H54 (cell line): ENCODE measurements around the gene SRGAP2C.
"Not testable (repeated sequence)": the region's sequence is repeated elsewhere in the genome, so short reads cannot be mapped to it uniquely, and the experiment has no call there.

ENCODE experiments used
- DNase-seq: peaks from one replicate; pipeline ENCODE4 v3.0.0; 2011; ENCODE audit warnings: low spot score, mixed read lengths; ENCODE audit not compliant: insufficient read length
- FAIRE-seq: peaks from 3 replicates; lab custom pipeline; 2011; peaks lifted over from hg19 to GRCh38; lab: Jason Lieb, UNC

SRGAP2C gene

GRCh38 chr1:121269309-121269708 is 84.5 kb downstream of the SRGAP2C start:
- DNase-seq = not testable (repeated sequence)

GRCh38 chr1:121269973-121270372 is 85.2 kb downstream of the SRGAP2C start:
- DNase-seq, FAIRE-seq: not testable (repeated sequence)

More at GRCh38 chr1:121269309-121269708, 84.5 kb downstream of the SRGAP2C start:
- not testable (repeated sequence) for FAIRE-seq

GRCh38 chr1:121271143-121271715 is 86.5 kb downstream of the SRGAP2C start:
- not testable (repeated sequence) for DNase-seq, FAIRE-seq

DNA sequence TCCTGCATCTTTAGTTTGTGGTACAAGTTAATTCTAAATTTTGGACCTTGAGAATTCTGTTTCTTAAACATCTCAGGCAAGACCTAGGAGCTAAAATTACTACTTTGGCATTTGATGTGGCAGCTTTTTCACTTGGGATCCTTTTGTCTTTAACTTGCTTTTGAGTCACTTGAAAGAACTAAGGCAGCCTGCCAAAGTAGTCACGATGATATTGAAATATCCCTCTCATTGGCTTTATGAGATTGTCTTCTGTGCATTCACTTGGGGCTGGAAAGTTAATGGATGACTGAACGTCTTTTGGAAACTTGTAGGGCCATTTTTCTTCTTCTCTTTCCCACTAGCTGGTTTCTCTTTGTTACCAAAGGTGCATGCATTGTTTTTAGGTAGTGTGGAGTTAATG is 90.7 kb downstream of the SRGAP2C start:
- DNase-seq, FAIRE-seq: not testable (repeated sequence)

DNA sequence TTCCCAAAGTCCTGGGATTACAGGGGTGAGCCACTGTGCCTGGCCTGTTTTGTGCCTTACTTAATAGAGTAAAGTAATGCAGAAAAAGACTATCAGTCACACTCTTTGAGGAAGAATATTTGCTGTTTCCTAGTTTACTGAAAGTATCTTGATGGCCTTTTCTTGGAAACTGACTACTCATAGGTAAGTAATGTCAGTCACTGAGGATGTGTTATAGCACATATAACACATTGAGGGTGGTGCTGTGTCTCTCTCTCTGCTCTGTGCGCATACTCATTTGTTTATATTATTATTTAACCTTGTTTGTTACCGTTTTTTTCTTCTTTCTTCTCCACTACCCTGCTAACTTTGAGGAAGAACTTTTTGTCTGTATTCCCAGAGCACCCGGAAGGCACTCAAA is 93.4 kb downstream of the SRGAP2C start:
- not testable (repeated sequence) for DNase-seq, FAIRE-seq

GRCh38 chr1:121278777-121279547 is 94.2 kb downstream of the SRGAP2C start:
- FAIRE-seq, DNase-seq: not testable (repeated sequence)

- not testable (repeated sequence) for FAIRE-seq, DNase-seq
Observed at GRCh38 chr1:121279548-121279898, 94.7 kb downstream of the SRGAP2C start.

DNA sequence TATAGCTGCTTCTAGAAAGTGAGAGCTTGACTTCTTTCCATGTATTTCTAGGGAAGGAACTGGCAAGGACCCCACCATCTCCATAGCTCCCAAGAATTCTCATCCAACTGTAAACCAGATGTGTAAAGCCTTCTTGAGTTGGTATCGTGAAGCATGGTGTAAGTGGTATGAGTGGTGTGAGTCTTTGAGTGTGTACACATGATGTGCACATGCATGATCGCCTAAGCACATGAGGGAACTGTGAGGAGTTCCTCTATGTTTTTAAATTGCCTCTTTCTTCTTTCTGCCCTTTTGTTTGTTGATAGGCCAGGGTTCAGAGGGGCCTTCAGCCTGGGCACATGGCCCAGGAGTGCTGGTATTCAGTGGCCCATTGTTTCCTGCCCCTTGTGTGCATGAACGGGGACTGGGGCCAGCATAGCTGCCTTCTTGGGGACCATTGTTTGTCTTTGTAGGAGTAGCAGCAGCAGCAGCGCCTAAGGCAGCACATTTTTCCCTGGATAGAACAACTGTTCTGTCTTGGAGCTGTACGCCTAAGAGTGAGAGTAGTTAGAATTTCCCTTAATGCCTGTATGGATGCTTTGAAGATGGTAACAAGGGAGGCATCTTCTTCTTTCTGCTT is 96.0 kb downstream of the SRGAP2C start:
- DNase-seq, FAIRE-seq: not testable (repeated sequence)

DNA sequence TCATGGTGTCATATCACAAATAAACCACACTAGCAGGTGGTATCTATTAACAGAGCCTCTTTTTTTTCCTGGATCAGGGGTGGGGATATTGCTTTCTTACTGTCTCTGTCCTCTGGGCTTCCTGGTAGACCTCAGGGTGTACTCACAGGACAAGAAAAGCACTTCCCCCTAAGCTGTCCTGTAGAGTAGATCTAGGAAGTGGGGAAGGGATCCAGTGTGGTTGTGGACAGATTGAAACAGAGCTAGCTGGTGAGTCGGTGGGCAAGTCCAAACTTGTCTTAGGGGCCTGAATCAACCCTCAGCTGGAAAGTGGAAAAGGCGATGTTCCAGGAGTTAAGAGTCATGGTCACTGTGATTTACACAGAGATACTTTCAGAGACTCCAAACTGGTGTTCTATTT is 96.7 kb downstream of the SRGAP2C start:
- DNase-seq, FAIRE-seq: not testable (repeated sequence)

- not testable (repeated sequence) for DNase-seq, FAIRE-seq
Observed at GRCh38 chr1:121283587-121284180, 98.9 kb downstream of the SRGAP2C start.

DNA sequence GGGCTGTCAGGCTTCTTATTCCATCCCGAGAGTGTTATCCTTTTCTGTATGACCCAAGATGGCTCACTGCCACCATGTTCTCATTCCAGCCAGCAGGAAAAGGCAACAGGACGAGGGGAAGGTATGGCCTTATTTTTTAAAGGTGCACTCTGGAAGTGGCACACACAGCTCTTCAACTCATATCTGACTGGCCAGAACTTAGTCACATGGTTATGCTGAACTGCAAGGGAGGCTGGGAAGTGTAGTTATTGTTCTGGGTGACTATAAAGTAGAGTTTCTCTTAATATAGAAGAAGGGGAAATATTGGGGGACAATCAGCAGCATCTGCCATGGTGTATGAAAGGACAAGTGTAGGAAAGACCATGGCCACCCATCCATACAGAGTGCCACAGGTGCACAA is 107.8 kb downstream of the SRGAP2C start:
- FAIRE-seq, DNase-seq: not testable (repeated sequence)

DNA sequence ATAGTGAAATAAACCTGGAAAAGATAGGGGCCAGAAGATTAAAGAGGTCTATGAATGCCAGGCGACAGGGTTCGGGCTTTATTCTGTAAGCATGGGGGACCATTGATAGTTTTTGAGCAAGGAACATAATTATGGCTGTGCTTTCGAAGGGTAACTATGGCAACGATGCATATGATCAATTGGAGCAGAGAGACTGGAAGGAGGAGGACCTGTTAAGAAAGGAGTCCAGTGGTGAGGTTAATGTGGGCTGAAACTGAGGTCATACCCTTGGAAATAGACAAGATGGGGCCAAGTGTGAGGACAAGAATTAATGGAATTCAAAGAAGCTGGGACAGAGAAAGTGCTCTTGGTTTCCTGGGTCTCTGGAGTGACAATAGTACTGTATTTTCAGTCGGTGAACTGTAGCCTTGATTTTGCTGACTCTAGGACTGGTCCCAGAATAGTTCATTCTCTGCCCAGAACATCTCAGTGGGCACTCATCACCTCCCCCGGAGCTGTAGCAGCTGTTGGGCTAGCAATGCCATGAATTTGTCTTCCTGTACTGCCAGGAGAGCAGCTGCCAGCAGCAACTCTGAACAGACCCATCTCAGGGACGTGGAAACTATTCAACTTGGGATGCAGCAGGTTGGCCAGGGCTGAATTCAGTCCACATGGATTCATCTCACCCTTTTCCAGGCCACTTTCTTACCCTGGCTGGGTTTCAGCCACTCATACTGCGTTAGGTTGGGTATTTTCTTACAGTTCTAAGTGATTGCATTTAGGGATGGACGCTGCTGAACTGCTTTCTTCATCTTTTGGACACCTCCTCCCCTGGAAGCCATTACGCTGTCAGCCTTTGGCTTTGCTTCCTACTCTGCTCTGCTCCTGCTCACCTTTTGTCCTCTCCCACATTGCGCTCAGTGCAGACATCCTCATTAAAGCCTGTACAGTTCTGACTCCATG is 108.8 kb downstream of the SRGAP2C start:
- not testable (repeated sequence) for FAIRE-seq, DNase-seq

DNA sequence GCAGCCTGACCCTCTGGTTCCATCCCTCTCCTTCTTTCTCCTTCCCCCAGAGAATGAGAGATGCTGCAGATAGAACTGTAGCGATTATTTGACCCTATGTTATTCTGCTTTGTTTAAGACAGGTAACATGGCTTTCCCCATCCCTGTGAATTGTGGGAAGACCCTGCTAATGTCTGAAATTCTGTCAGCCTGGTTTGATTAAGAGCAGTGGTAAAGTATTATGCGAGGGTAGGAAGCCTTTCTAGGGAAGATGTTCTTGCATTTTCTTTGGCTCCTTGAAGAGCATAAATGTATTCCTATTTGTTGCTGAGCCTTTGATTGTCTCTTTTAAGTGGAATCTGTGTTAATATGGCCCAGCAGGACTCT is 109.4 kb downstream of the SRGAP2C start:
- DNase-seq, FAIRE-seq: not testable (repeated sequence)

- not testable (repeated sequence) for DNase-seq, FAIRE-seq
Observed at GRCh38 chr1:121296563-121296962, 111.8 kb downstream of the SRGAP2C start.

DNA sequence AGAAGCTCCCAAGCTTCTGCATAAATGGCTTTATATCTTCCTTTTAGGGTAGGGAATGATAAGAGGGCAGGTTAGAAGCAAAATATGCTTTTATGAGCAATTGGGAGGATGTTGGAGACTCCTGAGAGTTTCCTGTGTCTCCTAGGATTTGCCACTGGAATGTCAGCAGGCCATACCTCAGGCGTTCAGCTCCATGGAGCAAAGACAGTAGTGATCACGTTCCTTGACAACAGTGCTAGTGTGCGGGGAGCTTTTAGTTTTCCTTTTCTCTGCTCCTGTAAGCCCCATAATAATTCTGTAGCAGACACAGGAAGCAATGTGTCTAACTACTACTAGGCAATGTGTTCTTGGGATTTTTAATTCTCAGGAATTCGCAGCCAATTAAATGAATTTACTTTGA is 113.8 kb downstream of the SRGAP2C start:
- FAIRE-seq, DNase-seq: not testable (repeated sequence)

GRCh38 chr1:121299514-121300149 is 114.9 kb downstream of the SRGAP2C start:
- not testable (repeated sequence) for FAIRE-seq, DNase-seq

DNA sequence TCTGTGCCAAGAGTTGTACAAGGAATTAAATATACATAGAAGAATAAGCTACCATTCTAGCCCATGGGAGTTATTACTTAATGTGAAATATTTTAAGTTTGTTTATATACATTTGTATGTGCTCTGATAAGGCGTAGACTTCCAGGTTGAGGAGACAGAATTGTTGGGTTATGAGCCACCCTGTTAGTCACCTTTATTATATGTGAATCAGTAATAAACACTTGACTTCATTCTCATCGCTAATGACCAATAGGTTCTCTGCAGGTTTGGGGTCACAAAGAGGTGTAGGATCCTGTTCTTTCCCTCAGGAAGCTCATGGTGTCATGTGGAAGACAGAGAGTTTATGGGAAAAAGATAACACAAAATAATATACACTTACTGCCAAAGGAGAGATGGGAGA is 117.1 kb downstream of the SRGAP2C start:
- FAIRE-seq, DNase-seq: not testable (repeated sequence)

DNA sequence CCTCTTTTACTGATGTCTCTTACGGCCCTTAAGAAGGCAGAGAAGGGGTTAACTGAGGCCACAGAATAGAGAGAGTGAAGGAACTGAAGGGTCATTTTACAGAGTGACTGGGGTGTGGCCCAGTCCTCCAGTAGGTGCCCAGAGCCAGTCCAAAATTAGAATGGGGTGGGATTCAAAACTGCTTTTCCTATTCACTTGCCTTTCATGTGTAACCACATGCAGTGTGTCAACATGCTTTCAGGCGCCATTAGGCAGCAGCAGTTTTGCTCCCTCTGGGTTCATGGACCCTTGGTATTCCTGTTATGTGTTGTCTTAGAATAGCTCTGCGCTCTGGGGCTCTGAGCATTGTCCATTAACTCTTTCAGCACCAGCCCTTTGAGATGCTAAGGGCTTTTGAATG is 123.0 kb downstream of the SRGAP2C start:
- not testable (repeated sequence) for DNase-seq, FAIRE-seq

- FAIRE-seq, DNase-seq: not testable (repeated sequence)
Observed at GRCh38 chr1:121315509-121315908, 130.7 kb downstream of the SRGAP2C start.
